HEK293 (cell line): ENCODE measurements around the gene CYP11A1.

Source experiments
- CTCF ChIA-PET: fragments of 350-600 bp; formaldehyde crosslinking; extraction: SDS; loops from one replicate; lab custom pipeline; 2021; ENCODE audit warnings: antibody characterized with exemption; lab: Yijun Ruan, JAX
- POLR2A ChIA-PET: fragments of 300-600 bp; formaldehyde crosslinking; extraction: SDS; loops from one replicate; lab custom pipeline; 2020; ENCODE audit warnings: antibody characterized with exemption, inconsistent platforms; lab: Yijun Ruan, JAX
- H3K27ac ChIP-seq: fragments of 200-500 bp; sonication (Bioruptor generic); 2 replicates; pipeline ENCODE4 v1.5.1; 2014; ENCODE audit warnings: low read depth, low read length, control low read depth, inconsistent platforms; ENCODE audit errors: extremely low read depth
- H3K36me3 ChIP-seq, 2 experiments: fragments of 200-500 bp in 1 of 2; sonication (Bioruptor generic) in 1 of 2; 1 replicate in 1 of 2; 2 replicates in 1 of 2; pipeline ENCODE4 v1.5.1; 2014 to 2017; ENCODE audit warnings: inconsistent platforms in 2 of 2, low read length in 2 of 2; ENCODE audit not compliant: control insufficient read depth in 2 of 2, insufficient read depth in 1 of 2
- H3K4me1 ChIP-seq: fragments of 200-500 bp; sonication (Bioruptor generic); 2 replicates; pipeline ENCODE4 v1.5.1; 2014; ENCODE audit warnings: mild to moderate bottlenecking, low read length, inconsistent platforms; ENCODE audit not compliant: control insufficient read depth, insufficient read depth
- H3K4me3 ChIP-seq: 2 replicates; pipeline ENCODE4 v1.5.1; 2011; ENCODE audit warnings: low read depth, mild to moderate bottlenecking, control low read depth, low read length, moderate library complexity
- H3K9me3 ChIP-seq: fragments of 200-500 bp; sonication (Bioruptor generic); 2 replicates; pipeline ENCODE4 v1.5.1; 2014; ENCODE audit warnings: low read depth, low read length, inconsistent platforms; ENCODE audit not compliant: control insufficient read depth, insufficient read depth
- BCL11A ChIP-seq: fragments of 450-650 bp; formaldehyde crosslinking; IDR thresholded peaks from 2 replicates; pipeline ENCODE4 v1.5.1; 2016; ENCODE audit warnings: low read depth, missing biosample characterization, missing genetic modification characterization
- HOXA7 ChIP-seq: sonication (generic); formaldehyde crosslinking; IDR thresholded peaks from 2 replicates; pipeline ENCODE4 v1.8.1; 2022; ENCODE audit warnings: missing genetic modification reagents, borderline replicate concordance
- OVOL3 ChIP-seq: fragments of 450-650 bp; formaldehyde crosslinking; IDR thresholded peaks from 2 replicates; pipeline ENCODE4 v1.5.1; 2016; ENCODE audit warnings: missing biosample characterization, missing genetic modification characterization
- SCRT2 ChIP-seq: fragments of 450-650 bp; formaldehyde crosslinking; IDR thresholded peaks from 2 replicates; pipeline ENCODE4 v1.5.1; 2016; ENCODE audit warnings: missing biosample characterization, missing genetic modification characterization
- ZBTB21 ChIP-seq: fragments of 450-650 bp; formaldehyde crosslinking; IDR thresholded peaks from 2 replicates; pipeline ENCODE4 v1.5.1; 2017; ENCODE audit warnings: missing biosample characterization, missing genetic modification characterization
- ZFP3 ChIP-seq: fragments of 450-650 bp; formaldehyde crosslinking; IDR thresholded peaks from 2 replicates; pipeline ENCODE4 v1.5.1; 2016; ENCODE audit warnings: low read depth, missing biosample characterization, missing genetic modification characterization
- ZFP69B ChIP-seq: fragments of 450-650 bp; formaldehyde crosslinking; IDR thresholded peaks from 2 replicates; pipeline ENCODE4 v1.5.1; 2016; ENCODE audit warnings: missing biosample characterization, missing genetic modification characterization
- ZNF140 ChIP-seq: fragments of 450-650 bp; formaldehyde crosslinking; IDR thresholded peaks from 2 replicates; pipeline ENCODE4 v1.5.1; 2016; ENCODE audit warnings: missing biosample characterization, missing genetic modification characterization
- ZNF174 ChIP-seq: fragments of 450-650 bp; formaldehyde crosslinking; IDR thresholded peaks from 2 replicates; pipeline ENCODE4 v1.5.0; 2017; ENCODE audit warnings: missing biosample characterization, mild to moderate bottlenecking, missing genetic modification characterization
- ZNF416 ChIP-seq: fragments of 450-650 bp; formaldehyde crosslinking; IDR thresholded peaks from 2 replicates; pipeline ENCODE4 v1.5.1; 2016; ENCODE audit warnings: missing biosample characterization, missing genetic modification characterization
- ZNF473 ChIP-seq: fragments of 450-650 bp; formaldehyde crosslinking; IDR thresholded peaks from 2 replicates; pipeline ENCODE4 v1.5.1; 2017; ENCODE audit warnings: missing biosample characterization, missing genetic modification characterization
- ZNF501 ChIP-seq: fragments of 450-650 bp; formaldehyde crosslinking; IDR thresholded peaks from 2 replicates; pipeline ENCODE4 v1.5.1; 2016; ENCODE audit warnings: missing biosample characterization, missing genetic modification characterization
- ZNF510 ChIP-seq: fragments of 450-650 bp; formaldehyde crosslinking; IDR thresholded peaks from 2 replicates; pipeline ENCODE4 v1.5.1; 2018; ENCODE audit warnings: mild to moderate bottlenecking, missing genetic modification characterization, missing biosample characterization; ENCODE audit not compliant: insufficient replicate concordance
- ZNF558 ChIP-seq: fragments of 450-650 bp; formaldehyde crosslinking; IDR thresholded peaks from 2 replicates; pipeline ENCODE4 v1.5.1; 2016; ENCODE audit warnings: missing biosample characterization, missing genetic modification characterization
- ZNF658 ChIP-seq: fragments of 450-650 bp; formaldehyde crosslinking; IDR thresholded peaks from 2 replicates; pipeline ENCODE4; 2016; ENCODE audit warnings: missing biosample characterization, missing genetic modification characterization
- ZNF776 ChIP-seq: fragments of 450-650 bp; formaldehyde crosslinking; IDR thresholded peaks from 2 replicates; pipeline ENCODE4 v1.5.0; 2017; ENCODE audit warnings: missing biosample characterization, missing genetic modification characterization, borderline replicate concordance
- ZNF830 ChIP-seq: fragments of 450-650 bp; IDR thresholded peaks from 2 replicates; pipeline ENCODE4 v1.5.0; 2018; ENCODE audit warnings: missing biosample characterization, missing genetic modification characterization, low read depth, mild to moderate bottlenecking, moderate library complexity
- TF ChIP-seq, protein P1 (sequence below): fragments of 450-650 bp; formaldehyde crosslinking; IDR thresholded peaks from 2 replicates; pipeline ENCODE4 v1.5.1; 2016; ENCODE audit warnings: missing biosample characterization, missing genetic modification characterization
- TF ChIP-seq, protein P2 (sequence below): fragments of 450-650 bp; formaldehyde crosslinking; conservative IDR thresholded peaks from 2 replicates; pipeline ENCODE4 v1.5.1; 2016; ENCODE audit warnings: low read depth, missing biosample characterization, missing genetic modification characterization
- TF ChIP-seq, protein P3 (sequence below): fragments of 450-650 bp; formaldehyde crosslinking; IDR thresholded peaks from 2 replicates; pipeline ENCODE4 v1.5.1; 2016; ENCODE audit warnings: missing biosample characterization, missing genetic modification characterization

Gene CYP11A1

DNA sequence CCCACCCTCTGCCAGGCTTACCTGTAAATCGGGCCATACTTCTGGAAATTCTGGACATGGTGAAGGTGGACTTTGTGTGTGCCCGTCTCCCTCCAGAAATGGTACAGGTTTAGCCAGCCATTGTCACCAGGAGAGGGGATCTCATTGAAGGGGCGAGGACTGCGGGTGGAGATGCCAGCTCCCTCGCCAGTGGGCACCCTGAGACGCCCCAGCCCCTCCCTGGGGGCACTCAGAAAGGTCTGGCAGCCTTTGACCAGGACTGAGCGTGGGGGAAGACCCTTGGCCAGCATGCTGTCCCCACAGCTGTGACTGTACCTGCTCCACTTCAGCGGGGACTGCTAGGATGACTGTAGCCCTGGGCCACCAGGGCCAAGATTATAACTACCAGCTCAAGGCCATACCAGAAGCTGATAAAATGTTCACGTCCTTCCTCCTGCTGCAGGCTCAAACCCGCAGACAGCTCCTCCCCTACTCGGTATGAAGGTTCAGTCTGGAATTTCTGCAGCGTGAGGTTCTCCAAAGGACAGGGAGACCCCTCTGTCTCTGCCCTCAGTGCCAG is at the start of gene CYP11A1:
TSS of gene CYP11A1 (minus strand) at position 351 of the 559 bp plus-strand sequence. CDS start at position 290, 61 bp downstream.
- no peaks in the 10 kb centered on the region for H3K9me3 ChIP-seq
- H3K4me3 ChIP-seq = no peak within 1 kb of the TSS
- no peaks in the 10 kb centered on the region for H3K36me3 ChIP-seq
- ChIA-PET POLR2A (interaction anchor here (1.1 kb wide), 1 partner anchor 401 kb away, joined by 3 read pairs; no protein-coding TSS in a partner anchor), CTCF (interaction anchor here (0.6 to 25.1 kb wide), 8 partner anchors 9 to 415 kb away, joined by 3 to 768 read pairs (median 4); partner anchors contain the start of gene SEMA7A)
- H3K4me1 ChIP-seq = no peaks in the 10 kb centered on the region
- H3K27ac ChIP-seq = no peak within 1 kb of the TSS
- TF ChIP-seq, protein P1, sequence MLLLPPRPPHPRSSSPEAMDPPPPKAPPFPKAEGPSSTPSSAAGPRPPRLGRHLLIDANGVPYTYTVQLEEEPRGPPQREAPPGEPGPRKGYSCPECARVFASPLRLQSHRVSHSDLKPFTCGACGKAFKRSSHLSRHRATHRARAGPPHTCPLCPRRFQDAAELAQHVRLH = no peak
- TF ChIP-seq SCRT2 (tag by site-specific recombination) = no peak
- TF ChIP-seq ZNF501 = no peak
- TF ChIP-seq ZFP3 (tag by site-specific recombination) = no peak
- TF ChIP-seq, protein P2, sequence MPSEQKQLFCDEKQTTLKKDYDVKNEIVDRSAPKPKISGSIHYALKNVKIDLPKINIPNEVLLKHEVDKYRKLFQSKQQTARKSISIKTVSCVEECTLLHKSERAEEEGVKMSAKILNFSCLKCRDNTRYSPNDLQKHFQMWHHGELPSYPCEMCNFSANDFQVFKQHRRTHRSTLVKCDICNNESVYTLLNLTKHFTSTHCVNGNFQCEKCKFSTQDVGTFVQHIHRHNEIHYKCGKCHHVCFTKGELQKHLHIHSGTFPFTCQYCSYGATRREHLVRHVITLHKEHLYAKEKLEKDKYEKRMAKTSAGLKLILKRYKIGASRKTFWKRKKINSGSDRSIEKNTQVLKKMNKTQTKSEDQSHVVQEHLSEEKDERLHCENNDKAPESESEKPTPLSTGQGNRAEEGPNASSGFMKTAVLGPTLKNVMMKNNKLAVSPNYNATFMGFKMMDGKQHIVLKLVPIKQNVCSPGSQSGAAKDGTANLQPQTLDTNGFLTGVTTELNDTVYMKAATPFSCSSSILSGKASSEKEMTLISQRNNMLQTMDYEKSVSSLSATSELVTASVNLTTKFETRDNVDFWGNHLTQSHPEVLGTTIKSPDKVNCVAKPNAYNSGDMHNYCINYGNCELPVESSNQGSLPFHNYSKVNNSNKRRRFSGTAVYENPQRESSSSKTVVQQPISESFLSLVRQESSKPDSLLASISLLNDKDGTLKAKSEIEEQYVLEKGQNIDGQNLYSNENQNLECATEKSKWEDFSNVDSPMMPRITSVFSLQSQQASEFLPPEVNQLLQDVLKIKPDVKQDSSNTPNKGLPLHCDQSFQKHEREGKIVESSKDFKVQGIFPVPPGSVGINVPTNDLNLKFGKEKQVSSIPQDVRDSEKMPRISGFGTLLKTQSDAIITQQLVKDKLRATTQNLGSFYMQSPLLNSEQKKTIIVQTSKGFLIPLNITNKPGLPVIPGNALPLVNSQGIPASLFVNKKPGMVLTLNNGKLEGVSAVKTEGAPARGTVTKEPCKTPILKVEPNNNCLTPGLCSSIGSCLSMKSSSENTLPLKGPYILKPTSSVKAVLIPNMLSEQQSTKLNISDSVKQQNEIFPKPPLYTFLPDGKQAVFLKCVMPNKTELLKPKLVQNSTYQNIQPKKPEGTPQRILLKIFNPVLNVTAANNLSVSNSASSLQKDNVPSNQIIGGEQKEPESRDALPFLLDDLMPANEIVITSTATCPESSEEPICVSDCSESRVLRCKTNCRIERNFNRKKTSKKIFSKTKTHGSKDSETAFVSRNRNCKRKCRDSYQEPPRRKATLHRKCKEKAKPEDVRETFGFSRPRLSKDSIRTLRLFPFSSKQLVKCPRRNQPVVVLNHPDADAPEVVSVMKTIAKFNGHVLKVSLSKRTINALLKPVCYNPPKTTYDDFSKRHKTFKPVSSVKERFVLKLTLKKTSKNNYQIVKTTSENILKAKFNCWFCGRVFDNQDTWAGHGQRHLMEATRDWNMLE (tag by site-specific recombination) = no peak
- TF ChIP-seq ZNF473 (tag by site-specific recombination) = no peak
- no peak for TF ChIP-seq ZNF776 (tag by site-specific recombination)
- TF ChIP-seq ZNF830 (tag by site-specific recombination) = no peak
- no peak for TF ChIP-seq ZNF140
- no peak for TF ChIP-seq ZNF510 (tag by site-specific recombination)
- no peak for TF ChIP-seq BCL11A (tag by site-specific recombination)
- no peak for TF ChIP-seq OVOL3 (tag by site-specific recombination)
- no peak for TF ChIP-seq ZNF558
- TF ChIP-seq, protein P3, sequence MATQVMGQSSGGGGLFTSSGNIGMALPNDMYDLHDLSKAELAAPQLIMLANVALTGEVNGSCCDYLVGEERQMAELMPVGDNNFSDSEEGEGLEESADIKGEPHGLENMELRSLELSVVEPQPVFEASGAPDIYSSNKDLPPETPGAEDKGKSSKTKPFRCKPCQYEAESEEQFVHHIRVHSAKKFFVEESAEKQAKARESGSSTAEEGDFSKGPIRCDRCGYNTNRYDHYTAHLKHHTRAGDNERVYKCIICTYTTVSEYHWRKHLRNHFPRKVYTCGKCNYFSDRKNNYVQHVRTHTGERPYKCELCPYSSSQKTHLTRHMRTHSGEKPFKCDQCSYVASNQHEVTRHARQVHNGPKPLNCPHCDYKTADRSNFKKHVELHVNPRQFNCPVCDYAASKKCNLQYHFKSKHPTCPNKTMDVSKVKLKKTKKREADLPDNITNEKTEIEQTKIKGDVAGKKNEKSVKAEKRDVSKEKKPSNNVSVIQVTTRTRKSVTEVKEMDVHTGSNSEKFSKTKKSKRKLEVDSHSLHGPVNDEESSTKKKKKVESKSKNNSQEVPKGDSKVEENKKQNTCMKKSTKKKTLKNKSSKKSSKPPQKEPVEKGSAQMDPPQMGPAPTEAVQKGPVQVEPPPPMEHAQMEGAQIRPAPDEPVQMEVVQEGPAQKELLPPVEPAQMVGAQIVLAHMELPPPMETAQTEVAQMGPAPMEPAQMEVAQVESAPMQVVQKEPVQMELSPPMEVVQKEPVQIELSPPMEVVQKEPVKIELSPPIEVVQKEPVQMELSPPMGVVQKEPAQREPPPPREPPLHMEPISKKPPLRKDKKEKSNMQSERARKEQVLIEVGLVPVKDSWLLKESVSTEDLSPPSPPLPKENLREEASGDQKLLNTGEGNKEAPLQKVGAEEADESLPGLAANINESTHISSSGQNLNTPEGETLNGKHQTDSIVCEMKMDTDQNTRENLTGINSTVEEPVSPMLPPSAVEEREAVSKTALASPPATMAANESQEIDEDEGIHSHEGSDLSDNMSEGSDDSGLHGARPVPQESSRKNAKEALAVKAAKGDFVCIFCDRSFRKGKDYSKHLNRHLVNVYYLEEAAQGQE = no peak
- TF ChIP-seq ZFP69B (tag by site-specific recombination) = no peak
- no peak for TF ChIP-seq ZBTB21 (tag by site-specific recombination)
- no peak for TF ChIP-seq ZNF416 (tag by site-specific recombination)
- TF ChIP-seq ZNF174 = no peak
- no peak for TF ChIP-seq HOXA7 (CRISPR knock-in tag)
- no peak for TF ChIP-seq ZNF658
